Umbilical cord (tissue), 2 donors: Measurements from ENCODE around the gene TUBGCP3. TPM values are rescaled to one million over a fixed set of nuclear protein-coding genes. Genes with fewer than 3 reads are reported as not detected.

ENCODE experiments used
- DNase-seq: peaks from one replicate; pipeline ENCODE4 v3.0.0-alpha.2; 2015; ENCODE audit warnings: low spot score
- total RNA-seq: library from RNA; depleted of rRNA; stranded (reverse); fragments of >200 nt; gene quantifications from one replicate; pipeline ENCODE4 v1.2.3, GENCODE V29; 2014; ENCODE audit warnings: low replicate concordance; ENCODE audit not compliant: insufficient read depth

TUBGCP3 gene
- total RNA-seq, 1 donor from 2014 or later: 27.0 TPM

DNA sequence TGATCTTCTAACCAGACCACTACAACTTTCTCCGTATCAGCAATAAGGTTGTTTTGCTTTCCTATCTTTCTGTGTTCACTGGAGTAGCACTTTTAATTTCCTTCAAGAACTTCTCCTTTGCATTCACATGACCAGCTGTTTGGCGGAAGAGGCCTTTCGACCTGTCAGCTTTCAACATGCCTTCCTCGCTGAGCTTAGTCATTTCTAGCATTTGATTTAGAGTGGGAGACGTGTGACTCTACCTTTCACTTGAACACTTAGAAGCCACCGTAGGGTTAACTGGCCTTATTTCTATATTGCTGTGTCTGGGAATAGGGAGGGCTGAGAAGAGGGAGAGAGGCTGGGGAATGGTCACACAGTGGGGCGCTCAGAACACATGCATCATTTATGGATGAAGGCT, 104.7 kb downstream of the TUBGCP3 start:
- no peak for DNase-seq

DNA sequence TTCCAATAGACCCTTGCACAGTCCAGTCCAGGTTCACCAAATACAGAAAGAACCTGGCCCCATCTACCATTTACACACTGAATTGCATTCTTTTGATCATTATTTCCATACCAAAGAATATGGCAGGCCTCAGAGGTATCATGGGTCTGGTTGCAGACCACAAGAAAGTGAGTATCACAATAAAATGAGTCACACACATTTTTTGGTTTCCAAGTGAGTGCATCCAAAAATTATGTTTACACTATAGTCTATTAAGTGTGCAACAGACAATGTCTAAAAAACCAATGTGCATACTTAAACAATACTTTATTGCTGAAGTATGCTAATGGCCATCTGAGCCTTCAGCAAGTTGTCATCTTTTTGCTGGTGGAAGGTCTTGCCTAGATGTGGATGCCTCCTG, 106.5 kb downstream of the TUBGCP3 start:
- no peak for DNase-seq

DNA sequence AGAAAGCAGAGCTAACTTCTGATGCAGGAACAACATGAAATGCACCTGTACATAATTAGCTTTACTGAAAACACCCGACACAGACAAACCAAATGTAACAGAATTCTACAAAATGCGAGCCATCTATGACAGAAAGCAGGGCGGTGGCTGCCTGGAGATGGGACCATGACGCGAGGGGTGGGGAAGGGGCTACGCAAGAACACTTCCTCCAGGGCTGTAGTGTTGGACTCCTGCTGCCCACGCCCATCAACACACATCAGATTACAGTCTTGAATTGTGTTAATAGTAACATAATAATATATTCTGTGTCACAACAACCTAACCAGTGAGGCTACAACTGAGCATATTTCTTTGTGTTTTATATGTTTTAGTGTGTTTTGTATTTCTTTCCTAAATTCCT, 108.6 kb downstream of the TUBGCP3 start:
- DNase-seq: no peak

DNA sequence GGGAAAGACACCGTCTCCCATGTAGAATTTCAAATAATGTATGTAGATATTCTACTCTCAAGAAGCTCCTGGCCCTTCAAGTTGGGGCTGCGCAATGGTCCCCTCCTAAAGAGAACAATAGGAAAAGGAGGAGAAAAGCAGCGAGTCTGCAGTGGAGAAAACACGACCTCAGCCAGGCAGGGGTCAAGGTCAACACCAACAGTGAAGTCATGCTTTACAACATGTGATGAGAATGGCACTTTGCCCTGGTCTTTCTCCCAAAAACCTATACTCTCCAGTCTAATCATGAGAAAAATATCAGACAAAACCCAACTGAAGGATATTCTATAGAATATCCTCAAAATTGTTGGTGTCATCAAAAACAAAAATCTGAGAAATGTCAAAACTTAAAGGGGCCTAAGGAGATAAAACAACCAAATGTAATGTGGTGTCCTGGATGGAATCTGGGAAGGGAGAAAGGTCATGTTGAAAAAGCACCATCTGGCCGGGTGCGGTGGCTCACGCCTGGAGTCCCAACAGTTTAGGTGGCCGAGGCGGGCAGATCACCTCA, 110.8 kb downstream of the TUBGCP3 start:
- no peak for DNase-seq

- no peak for DNase-seq
Observed at GRCh38 chr13:112475889-112476288, 112.1 kb downstream of the TUBGCP3 start.

DNA sequence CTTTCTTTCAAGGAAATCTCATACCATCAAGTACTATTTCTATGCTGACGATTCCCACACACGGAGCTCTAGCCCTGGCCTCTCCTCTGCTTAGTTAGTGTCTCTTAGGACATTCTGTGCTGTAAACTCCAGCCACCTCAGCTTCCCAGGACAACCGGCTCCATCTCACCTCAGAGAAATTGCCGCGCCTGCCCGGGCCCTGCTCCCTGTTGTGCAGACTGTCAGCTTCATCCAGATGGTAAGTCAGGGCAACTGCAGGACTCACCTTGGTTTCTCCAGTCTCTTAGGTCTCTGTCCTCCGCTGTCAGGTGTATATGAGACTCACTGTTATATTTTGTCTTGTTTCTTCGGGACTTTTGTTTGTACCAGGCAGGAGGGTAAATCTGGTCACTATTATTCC, 113.1 kb downstream of the TUBGCP3 start:
- DNase-seq: no peak

DNA sequence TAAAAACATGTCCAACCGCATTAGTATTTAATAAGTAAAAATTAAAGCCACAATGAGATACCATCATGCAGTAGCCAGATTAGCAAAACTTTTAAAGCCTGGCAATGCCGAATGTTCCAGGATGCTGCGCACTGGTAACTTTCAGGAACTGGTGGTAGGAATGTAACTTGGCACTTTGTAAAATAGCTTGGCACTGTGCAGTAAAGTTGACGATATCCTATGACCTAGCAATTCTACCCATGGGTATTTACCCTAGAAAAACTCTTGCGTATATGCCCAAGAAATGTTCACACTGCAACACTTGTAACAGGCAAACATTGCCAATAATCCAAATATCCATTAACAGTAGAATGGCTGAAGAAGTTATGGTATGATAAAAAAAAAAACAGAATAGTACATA, 114.1 kb downstream of the TUBGCP3 start:
- DNase-seq: no peak

DNA sequence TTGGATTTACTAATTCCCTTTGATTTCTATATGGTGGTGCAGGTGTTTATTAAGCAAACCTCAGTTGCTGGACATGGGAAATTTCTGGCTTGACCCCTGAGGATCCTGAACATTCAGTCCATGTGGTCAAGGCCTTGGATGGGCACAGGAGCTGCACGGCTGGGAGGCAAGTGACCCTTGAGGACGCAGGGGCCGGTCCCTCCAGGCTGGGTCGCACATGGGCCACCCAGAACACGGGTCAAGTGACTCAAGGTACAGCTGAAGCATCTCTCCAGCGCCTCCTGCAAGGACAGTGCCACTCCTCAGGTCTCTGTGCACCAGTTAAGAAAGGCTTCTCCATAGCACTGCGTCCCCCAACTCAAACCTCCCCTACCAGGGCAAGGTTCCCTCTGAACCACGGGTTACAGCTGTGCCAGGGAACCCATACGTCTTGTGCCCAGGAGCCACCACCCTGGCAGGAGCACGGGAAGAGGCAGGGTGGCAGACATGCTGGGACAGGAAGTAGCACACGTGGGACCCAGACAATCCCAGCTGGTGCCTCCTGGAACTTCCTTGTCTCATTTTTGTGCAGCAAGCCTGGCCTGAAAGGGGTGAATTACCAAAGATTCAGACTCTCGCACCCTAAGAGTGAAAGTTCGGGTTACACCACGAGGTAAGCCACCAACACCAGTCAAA, 118.7 kb downstream of the TUBGCP3 start:
- DNase-seq: no peak

DNA sequence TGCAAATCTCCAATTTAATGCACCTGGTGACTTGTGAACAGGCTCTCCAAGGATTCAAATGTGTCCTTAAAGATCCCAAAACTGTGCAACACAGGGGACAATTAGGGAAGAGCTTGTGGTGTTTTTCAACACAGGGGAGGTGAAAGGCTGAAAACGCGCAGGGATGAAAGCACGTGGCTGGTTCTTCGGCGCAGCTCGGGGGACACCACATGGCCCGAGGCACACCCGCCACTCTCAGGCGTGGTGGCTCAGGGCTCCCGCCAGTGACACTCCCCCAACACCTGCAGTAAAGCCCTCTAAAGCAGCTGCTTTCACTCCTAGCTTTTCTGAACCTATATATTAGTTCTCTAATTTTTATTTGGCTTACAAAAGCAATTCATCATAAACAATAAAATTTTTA, 119.9 kb downstream of the TUBGCP3 start:
- no peak for DNase-seq

- DNase-seq: no peak
Observed at GRCh38 chr13:112467236-112467635, 120.7 kb downstream of the TUBGCP3 start.

DNA sequence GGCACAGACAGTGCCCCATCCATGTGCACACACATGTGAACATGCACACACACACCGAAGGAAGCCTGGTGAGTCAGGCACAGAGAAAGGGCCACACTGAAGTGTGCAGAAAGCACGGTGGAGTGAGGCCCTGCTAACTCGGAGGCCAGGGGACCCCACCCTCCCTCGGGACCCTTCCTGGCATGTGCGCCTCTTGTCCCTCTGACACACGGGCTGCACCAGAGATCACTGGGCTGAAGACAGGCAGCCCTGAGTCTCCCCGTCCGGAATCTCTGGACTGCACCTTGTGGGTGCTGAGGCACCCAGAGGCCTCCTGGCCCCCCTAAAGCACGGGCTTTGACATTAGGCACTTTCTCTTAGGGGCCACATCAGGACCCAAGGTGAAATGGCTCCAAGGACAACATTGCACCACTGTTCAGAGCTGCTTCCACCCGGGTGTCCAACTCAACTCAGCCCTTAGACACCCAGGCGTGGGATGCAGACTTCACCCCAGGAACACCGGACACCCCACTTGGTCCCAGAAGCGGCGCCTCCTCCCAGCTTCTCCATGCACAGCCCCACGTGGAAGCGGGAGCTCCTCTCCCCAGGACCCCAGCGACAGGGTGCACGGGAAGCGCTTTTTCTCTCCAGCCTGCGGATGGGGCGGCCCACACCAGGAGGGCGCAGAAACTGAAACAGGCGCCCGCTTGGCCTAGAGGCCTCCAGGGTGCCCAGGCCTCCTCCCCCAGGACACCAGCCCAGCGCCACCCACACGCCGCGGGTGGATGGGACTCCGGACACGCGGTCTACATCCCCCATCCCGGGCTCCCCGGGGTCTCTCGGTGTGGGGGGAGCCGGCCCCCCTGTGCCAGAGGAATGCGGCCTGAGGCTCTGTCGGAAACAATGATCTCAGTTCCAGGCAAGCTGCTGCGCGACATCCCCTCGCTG, 121.6 kb downstream of the TUBGCP3 start:
- DNase-seq: no peak

GRCh38 chr13:112465251-112466131, 122.5 kb downstream of the TUBGCP3 start:
- DNase-seq: no peak

GRCh38 chr13:112464720-112465119, 123.2 kb downstream of the TUBGCP3 start:
- no peak for DNase-seq

GRCh38 chr13:112462408-112462807, 125.5 kb downstream of the TUBGCP3 start:
- no peak for DNase-seq

- no peak for DNase-seq
Observed at GRCh38 chr13:112457485-112457884, 130.5 kb downstream of the TUBGCP3 start.

DNA sequence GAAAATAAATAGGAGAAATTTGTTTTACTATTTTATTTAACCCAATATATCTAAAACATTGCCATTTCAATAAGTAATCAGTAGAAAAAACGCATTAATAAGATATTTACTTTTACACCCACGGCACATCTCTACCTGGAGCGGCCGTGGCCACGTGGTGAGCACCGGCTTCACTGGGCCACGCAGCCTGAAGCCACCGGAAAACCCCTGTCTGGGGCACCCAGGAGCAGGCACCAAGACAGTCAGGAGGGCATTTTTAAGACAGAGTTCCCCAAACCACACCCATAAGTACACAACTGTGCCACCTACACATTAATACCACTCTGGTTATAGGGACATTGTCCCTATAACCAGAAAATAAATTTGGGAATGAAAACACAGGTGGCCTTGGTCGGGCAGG, 130.9 kb downstream of the TUBGCP3 start:
- no peak for DNase-seq

DNA sequence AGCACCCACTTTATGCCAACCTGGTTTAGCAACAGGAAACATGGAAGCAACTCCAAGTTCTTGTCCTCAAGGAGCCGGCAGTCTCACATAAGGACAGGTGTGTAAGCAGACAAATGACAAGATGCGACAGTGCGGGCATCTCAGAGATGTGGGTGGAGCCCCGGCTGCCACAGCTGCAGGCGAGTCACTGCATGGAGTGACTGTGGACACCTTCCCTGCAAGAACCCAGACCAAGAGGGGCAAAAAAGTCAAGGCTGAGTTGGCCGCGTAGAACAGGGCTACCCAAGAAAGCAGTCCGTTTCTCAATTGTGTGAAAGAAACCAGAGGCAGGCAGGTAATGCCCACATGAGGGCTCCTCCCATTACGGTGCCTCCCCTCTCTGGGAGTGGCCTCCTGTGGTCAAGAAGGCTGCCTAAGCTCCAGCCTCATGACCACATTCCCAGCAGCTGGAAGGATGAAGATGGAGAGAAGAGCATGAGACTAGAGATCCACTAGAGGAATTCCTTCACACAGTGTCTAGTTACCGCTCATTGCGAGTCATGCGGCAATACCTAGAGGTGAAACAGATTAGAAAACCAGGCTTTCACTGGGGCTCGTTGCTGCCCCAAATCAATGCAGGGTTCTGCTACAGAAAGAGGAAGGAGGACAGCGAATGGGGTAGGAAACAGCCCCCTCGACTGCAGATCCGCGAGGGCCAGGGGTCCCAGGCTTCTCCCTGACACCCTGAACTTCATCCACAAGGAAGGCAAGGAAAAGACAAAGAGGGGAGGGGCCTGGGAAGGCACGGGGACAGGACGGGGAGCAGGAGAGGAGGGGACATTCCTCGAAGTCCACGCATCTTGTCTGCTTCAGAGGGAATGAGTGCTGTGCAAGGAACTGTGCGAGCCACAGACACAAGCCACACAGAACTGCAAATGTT, 131.6 kb downstream of the TUBGCP3 start:
- no peak for DNase-seq

- DNase-seq: no peak
Observed at GRCh38 chr13:112455476-112456059, 132.4 kb downstream of the TUBGCP3 start.

- no peak for DNase-seq
Observed at GRCh38 chr13:112454648-112455334, 133.2 kb downstream of the TUBGCP3 start.
